Measurements from ENCODE around the gene RNF144A.

DNA sequence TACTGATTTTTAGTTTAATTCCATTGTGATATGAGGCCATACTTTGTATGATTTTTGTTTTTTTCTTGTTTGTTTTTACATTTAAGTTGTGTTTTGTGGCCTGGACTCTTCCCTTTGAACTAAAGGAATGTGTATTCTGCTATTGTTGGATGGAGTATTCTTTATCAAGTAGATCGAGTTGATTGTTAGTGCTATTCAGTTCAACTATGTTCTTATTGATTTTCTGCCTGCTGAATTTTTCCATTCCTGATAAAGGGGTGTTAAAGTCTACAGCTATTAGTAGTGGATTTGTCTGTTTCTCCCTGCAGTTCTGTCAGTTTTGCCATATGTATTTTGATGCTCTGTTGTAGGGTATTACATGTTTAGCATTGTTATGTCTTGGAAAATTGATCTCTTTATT lies 14.5 kb downstream of the RNF144A start:
- TF ChIP-seq, protein P1, sequence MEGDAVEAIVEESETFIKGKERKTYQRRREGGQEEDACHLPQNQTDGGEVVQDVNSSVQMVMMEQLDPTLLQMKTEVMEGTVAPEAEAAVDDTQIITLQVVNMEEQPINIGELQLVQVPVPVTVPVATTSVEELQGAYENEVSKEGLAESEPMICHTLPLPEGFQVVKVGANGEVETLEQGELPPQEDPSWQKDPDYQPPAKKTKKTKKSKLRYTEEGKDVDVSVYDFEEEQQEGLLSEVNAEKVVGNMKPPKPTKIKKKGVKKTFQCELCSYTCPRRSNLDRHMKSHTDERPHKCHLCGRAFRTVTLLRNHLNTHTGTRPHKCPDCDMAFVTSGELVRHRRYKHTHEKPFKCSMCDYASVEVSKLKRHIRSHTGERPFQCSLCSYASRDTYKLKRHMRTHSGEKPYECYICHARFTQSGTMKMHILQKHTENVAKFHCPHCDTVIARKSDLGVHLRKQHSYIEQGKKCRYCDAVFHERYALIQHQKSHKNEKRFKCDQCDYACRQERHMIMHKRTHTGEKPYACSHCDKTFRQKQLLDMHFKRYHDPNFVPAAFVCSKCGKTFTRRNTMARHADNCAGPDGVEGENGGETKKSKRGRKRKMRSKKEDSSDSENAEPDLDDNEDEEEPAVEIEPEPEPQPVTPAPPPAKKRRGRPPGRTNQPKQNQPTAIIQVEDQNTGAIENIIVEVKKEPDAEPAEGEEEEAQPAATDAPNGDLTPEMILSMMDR (IDR thresholded peaks at IDR 0.05) = no peak
- no peak for TF ChIP-seq EZH2 (IDR thresholded peaks at IDR 0.05; ENCODE audit: borderline replicate concordance, insufficient read depth, low read depth, low read length, poor library complexity, severe bottlenecking)
